Natural killer cell treated with Interleukin-12 subunit alpha and Interleukin-12 subunit beta and Interleukin-15 and Interleukin-18, amount 100 ng/mL, for 72 hours (primary cell): ENCODE measurements around the gene SPTLC3. TPM values are rescaled to one million over a fixed set of nuclear protein-coding genes. Genes with fewer than 3 reads are reported as not detected.

ENCODE experiments used
- ATAC-seq, 2 donors: fragments of 150-1000 bp; cut with Tn5 transposase in 1 of 2; sonication (Bioruptor Pico), chemical (Tn5 transposase) in 1 of 2; 2 replicates each; pipeline ENCODE4 v1.10.0; 2021
- DNase-seq: peaks from one replicate; pipeline ENCODE4 v3.0.0; 2022; ENCODE audit warnings: low spot score
- H3K27ac Mint-ChIP-seq, 2 donors: 1 replicate in 1 of 2; 2 replicates in 1 of 2; pipeline ENCODE4 v1.8.0; 2022; ENCODE audit warnings: mixed read lengths in 2 of 2, mild to moderate bottlenecking in 1 of 2, moderate library complexity in 1 of 2
- H3K27me3 Mint-ChIP-seq, 2 donors: 1 replicate in 1 of 2; 2 replicates in 1 of 2; pipeline ENCODE4 v1.8.0; 2022; ENCODE audit warnings: mixed read lengths in 2 of 2
- H3K36me3 Mint-ChIP-seq: one replicate; pipeline ENCODE4 v1.8.0; 2022; ENCODE audit warnings: mixed read lengths
- H3K4me1 Mint-ChIP-seq, 2 donors: 1 replicate in 1 of 2; 2 replicates in 1 of 2; pipeline ENCODE4 v1.8.0; 2022; ENCODE audit warnings: low read depth in 2 of 2, mixed read lengths in 2 of 2, mild to moderate bottlenecking in 1 of 2
- H3K4me3 Mint-ChIP-seq: one replicate; pipeline ENCODE4 v1.8.0; 2022; ENCODE audit warnings: mixed read lengths
- H3K9me3 Mint-ChIP-seq: 2 replicates; pipeline ENCODE4 v1.8.0; 2022; ENCODE audit warnings: mixed read lengths
- total RNA-seq, 2 donors: library from RNA; stranded (reverse); gene quantifications; one replicate each; pipeline ENCODE4 v1.2.3, GENCODE V29; 2022

The SPTLC3 gene
- total RNA-seq, 2 donors from 2014 or later, result not detected

DNA sequence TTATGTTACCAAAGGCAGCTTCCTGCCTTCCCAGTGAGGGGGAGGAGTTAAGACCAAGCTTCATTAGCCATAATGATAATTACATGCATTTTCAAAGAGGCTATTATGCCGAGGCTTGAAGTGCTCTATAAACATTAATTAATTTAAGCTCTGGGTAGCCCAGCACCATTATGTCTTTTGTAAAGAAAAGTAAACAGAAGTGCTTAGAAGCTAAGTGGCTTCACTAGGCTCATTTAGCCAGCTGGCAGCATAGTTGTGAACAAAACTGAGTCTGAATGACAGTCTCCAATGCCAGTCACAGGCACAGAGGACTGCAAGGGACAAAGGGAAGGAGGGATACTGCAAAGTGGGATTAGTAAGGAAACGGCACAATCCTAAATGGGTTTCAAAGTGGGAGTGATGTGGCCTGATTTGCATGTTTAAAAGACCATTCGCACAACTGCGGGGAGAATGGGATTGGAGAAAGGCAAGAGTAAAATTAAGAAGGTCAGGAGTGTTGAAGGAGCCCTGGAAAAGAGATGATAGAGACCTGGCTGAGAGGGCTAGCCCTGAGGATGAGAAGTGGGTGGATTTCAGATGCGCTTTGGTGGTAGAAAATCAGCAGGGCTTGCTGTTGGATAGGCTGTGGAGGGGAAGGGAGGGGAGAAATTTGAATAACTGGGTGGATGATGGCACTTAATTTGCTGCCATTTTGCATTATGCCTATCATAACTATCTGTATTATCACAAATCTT lies 192.2 kb downstream of the SPTLC3 start:
- ATAC-seq, result no peak
- no peaks in the 10 kb centered on the region for H3K9me3 Mint-ChIP-seq
- no peaks in the 10 kb centered on the region for H3K36me3 Mint-ChIP-seq
- peaks cover 8 to 13% of the 10 kb centered on the region in 2 donors for H3K27me3 Mint-ChIP-seq
- H3K27ac Mint-ChIP-seq, result no peak overlapping the region
- H3K4me1 Mint-ChIP-seq, result no peaks in the 10 kb centered on the region
- no peak for DNase-seq
- H3K4me3 Mint-ChIP-seq, result no peak overlapping the region

DNA sequence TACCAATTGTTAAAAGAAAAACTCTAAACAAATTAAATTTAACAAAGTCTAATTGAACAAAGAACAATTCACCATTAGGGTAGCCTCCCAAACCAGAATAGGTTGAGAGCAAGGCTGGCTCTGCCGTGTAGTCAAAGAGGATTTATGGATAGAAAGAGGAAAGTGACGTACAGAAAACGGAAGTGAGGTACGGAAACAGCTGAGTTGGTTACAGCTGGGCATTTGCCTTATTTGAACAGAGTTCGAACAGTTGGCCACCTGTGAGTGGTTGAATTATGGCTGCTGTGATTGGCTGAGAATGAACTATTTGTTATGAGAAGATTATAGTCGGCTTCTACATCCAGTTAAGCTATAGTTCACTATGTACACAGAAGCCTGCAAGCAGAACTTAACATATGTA lies 193.8 kb downstream of the SPTLC3 start:
- ATAC-seq, result no peak
- H3K4me3 Mint-ChIP-seq, result no peak overlapping the region

DNA sequence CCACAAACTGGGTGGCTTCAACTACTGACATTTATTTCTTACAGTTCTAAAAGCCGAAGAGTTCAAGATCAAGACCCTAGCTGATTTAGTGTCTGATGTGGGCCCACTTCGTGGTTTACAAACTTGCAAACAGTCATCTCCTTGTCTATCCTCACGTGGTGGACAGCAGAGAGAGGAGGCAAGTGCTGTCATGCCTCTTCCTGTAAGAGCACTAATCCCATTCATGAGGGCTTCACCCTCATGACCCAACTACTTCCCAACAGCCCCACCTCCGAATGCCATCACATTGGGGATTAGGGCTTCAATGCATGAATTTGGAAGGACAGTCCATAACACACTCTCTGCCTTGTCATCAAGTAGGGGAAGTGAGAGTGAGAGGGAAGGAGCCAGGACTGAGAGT lies 196.7 kb downstream of the SPTLC3 start:
- DNase-seq (no peak), ATAC-seq (no peak)
- Mint-ChIP-seq H3K4me1 (no peaks in the 10 kb centered on the region), H3K9me3 (no peaks in the 10 kb centered on the region), H3K4me3 (no peak overlapping the region), H3K27ac (no peak overlapping the region), H3K27me3 (peaks cover 14% of the 10 kb centered on the region in 2 donors), H3K36me3 (no peaks in the 10 kb centered on the region)

More for the DNA sequence above, 193.8 kb downstream of the SPTLC3 start:
- Mint-ChIP-seq H3K4me1 (no peaks in the 10 kb centered on the region), H3K36me3 (no peaks in the 10 kb centered on the region), H3K27ac (no peak overlapping the region), H3K27me3 (peaks cover 8 to 17% of the 10 kb centered on the region in 2 donors), H3K9me3 (no peaks in the 10 kb centered on the region)
- no peak for DNase-seq

DNA sequence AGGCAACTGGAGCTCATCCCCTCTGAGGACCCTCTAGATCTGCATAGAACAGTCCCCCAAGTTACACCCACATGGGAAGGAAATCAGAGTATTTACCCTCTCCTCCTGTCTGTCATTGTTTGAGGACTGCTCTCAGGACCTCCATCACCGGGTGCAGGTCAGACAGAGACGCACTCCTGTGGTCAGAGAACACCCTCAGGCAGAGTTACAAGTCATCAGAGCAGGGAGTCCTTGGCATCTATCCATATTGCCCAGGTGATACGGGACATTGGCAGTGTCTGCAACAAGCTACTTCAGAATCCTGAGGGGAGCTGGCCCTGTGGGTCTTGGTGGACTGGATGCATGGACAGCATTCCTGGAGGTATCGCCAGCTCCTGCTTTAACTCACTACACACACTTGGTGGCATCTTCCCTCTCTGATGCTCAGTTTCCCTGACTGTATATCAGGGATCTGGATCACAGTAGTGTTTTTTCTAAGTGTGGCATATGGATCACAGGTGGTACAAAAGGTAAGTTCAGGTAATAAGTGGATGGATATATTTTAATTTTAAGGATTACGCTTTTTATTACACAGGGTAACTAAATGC lies 197.2 kb downstream of the SPTLC3 start:
- H3K4me3 Mint-ChIP-seq, result no peak overlapping the region
- DNase-seq (no peak), ATAC-seq (no peak)
- no peaks in the 10 kb centered on the region for H3K36me3 Mint-ChIP-seq
- peaks cover 11 to 12% of the 10 kb centered on the region in 2 donors for H3K27me3 Mint-ChIP-seq
- H3K4me1 Mint-ChIP-seq, result no peaks in the 10 kb centered on the region
- no peaks in the 10 kb centered on the region for H3K9me3 Mint-ChIP-seq
- no peak overlapping the region for H3K27ac Mint-ChIP-seq

DNA sequence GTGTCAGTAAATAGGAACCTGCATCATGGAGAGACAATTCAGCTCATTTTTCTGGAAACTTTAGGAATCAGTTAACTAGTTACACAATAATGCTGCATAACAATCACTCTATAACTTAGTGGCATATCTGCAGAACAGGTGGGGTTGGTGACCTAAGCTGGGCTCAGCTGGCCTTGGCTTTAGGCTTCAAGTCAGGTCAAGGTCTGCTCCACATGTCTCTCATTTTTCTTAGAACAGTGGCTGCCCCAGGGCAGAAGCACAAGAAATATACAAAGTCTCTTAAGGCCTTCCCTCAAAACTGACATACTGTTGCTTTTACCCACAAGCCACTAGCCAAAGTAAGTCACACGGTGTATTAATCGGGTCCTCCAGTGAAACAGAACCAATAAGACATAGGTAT lies 198.2 kb downstream of the SPTLC3 start:
- ATAC-seq (peak in 1 of 2 donors; percentile 11), DNase-seq (no peak)
- Mint-ChIP-seq H3K36me3 (no peaks in the 10 kb centered on the region), H3K4me3 (no peak overlapping the region), H3K27ac (no peak overlapping the region), H3K27me3 (peaks cover 6 to 12% of the 10 kb centered on the region in 2 donors), H3K4me1 (no peaks in the 10 kb centered on the region), H3K9me3 (no peaks in the 10 kb centered on the region)

DNA sequence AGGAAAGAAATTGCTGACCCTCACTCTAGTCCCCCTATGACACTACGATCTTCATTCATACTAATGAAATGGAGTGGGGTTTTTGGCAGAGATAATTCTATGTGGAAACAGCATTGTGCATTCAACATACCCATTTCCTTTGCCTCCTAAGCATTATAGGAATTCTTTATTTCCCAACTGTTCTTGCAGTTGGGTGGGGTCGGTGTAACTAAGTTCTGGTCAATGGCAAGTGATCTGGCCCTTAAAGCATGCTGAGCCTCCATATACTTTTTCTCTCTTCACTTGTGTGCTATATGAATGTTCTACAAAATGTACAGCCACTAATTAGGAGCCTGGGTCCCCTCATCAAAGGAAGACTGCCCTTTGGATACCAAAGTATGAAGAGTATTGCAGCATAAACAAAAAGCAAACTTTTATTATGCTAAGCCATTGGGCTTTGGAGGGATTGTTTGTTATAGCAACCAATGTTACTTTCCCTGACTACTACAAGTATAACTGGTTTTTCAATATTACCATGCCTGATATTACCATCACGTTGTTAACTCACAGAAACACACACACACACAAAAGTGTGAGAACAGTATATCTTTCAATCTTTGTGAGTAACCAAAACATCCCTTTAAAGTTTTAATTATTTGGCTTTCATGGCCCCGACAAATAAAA lies 203.3 kb downstream of the SPTLC3 start:
- Mint-ChIP-seq H3K27ac (no peak overlapping the region), H3K9me3 (no peaks in the 10 kb centered on the region), H3K27me3 (peaks cover 27% of the 10 kb centered on the region in 2 donors), H3K4me3 (no peak overlapping the region), H3K4me1 (peaks cover 0 to 6% of the 10 kb centered on the region in 2 donors), H3K36me3 (no peaks in the 10 kb centered on the region)
- ATAC-seq (no peak), DNase-seq (no peak)

DNA sequence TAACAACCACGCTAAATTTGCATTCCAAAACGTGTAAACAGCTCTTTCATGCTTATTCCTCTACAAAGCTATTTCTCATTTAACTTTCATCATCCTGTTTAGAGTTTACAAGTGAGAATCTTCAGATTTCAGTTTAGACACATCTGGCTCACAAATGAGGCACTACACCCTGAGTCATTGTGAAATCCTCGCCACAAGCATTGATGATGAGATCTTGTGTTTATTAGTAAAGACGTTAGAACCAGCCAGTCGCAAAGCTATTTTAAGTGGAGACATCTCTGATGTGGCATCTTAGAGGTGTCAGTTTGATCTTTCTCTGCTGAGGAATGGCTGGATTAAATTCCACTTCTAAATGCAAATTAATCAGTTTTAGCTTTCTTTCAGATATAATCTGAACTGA lies 204.0 kb downstream of the SPTLC3 start:
- ATAC-seq (no peak), DNase-seq (no peak)
- Mint-ChIP-seq H3K4me3 (no peak overlapping the region), H3K27me3 (peaks cover 32 to 34% of the 10 kb centered on the region in 2 donors), H3K4me1 (peaks cover 0 to 6% of the 10 kb centered on the region in 2 donors), H3K36me3 (no peaks in the 10 kb centered on the region), H3K27ac (no peak overlapping the region), H3K9me3 (no peaks in the 10 kb centered on the region)

DNA sequence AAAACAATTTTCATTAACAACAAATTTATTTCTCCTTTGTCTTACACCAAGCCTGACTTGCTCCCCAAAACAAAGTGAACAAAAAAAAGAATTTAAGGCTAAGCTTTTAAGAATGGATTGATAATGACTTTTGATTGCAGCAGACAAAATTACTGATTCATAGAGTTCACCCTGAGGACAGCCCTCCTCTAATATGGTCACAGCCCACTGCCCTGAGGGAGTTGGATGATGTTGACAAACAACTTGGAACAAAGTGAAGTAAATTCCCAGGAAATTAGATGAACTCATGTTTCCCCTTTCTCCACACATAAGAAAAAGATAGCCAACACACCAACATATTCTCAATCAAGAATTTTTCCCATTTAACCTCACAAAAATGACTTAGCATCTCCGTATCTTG lies 204.6 kb downstream of the SPTLC3 start:
- peaks cover 37 to 39% of the 10 kb centered on the region in 2 donors for H3K27me3 Mint-ChIP-seq
- H3K36me3 Mint-ChIP-seq, result no peaks in the 10 kb centered on the region
- H3K9me3 Mint-ChIP-seq, result no peaks in the 10 kb centered on the region
- peaks cover 0 to 6% of the 10 kb centered on the region in 2 donors for H3K4me1 Mint-ChIP-seq
- ATAC-seq (no peak), DNase-seq (no peak)
- no peak overlapping the region for H3K27ac Mint-ChIP-seq
- H3K4me3 Mint-ChIP-seq, result no peak overlapping the region

DNA sequence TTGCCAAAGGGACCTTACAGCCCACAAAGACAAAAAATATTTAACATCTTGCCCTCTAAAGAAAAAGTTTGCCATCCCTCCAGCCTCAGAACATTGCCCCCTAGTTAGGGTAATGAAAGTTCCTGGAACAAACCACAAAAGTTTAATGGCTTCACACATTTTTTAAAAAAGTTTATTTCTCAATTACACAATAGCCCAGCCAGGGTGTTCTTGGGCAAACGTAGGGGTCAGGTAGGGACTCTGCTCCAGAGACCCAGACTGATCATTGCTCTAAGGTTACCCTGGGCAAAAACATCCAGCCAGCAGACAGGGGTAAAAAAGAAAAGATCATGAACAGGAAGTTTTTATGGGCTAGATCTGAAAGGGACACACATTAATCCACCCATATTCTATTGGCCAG lies 207.8 kb downstream of the SPTLC3 start:
- H3K4me3 Mint-ChIP-seq, result no peak overlapping the region
- no peaks in the 10 kb centered on the region for H3K36me3 Mint-ChIP-seq
- H3K27me3 Mint-ChIP-seq, result peaks cover 43 to 51% of the 10 kb centered on the region in 2 donors
- no peak for DNase-seq
- H3K9me3 Mint-ChIP-seq, result no peaks in the 10 kb centered on the region
- no peak overlapping the region for H3K27ac Mint-ChIP-seq
- H3K4me1 Mint-ChIP-seq, result peaks cover 0 to 15% of the 10 kb centered on the region in 2 donors
- no peak for ATAC-seq

Other genes starting within 250 kb of the SPTLC3 start
- not detected for gene ISM1, start 212.3 kb downstream of the SPTLC3 start, total RNA-seq